Measurements from ENCODE around the gene LRRC4C.

The LRRC4C gene

DNA sequence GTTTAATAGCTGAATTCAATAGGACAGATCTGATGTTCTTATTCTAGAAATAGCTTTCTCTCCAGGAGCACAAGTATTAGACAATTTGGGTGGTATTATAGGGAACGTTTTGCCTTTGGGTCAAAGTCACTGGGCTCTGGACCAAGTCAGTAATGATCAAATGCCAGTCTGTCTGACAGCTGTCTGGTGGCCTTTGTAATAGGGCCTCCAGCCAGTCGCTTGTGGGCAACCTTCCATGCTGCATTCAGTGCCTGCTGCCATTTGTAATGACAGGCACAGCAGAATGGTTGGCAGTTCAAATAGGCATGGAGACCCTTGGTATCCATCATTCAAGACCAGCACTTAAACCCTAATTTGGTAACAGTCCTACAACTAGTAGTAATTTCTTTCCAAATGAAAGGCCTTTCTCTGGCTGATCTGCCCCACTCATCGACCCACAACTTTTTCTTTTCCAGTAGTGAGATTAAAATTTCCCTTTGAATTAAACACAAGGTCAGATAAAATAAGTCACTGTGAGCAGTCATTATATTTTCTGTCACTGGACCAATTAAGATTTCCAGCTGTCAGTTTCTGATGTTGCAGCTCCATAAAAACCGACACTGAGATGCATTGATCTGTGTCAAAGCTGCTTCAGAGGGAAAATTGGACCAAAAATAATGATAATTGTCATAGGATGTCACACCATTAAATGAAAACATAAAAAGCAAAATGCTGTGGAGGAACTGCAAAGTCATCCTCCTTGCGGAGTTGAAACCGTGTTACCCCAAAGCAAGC lies 1038.1 kb downstream of the LRRC4C start:
- Histone ChIP-seq H3K27me3 (ENCODE audit: insufficient read depth, low read length) (no peaks in the 10 kb centered on the region), H3K9me3 (ENCODE audit: low read length) (no peaks in the 10 kb centered on the region), H3K36me3 (ENCODE audit: insufficient read depth, low read length) (no peaks in the 10 kb centered on the region), H2AFZ (ENCODE audit: low read length) (no peak overlapping the region), H3K79me2 (ENCODE audit: insufficient read depth, low read length) (no peaks in the 10 kb centered on the region), H3K9ac (ENCODE audit: low read length) (no peak overlapping the region), H3K9me2 (ENCODE audit: low read depth, low read length) (no peaks in the 10 kb centered on the region), H3K27ac (ENCODE audit: low read depth, low read length, poor library complexity, severe bottlenecking) (no peak overlapping the region), H3K4me2 (ENCODE audit: low read length) (no peak overlapping the region), H4K20me1 (ENCODE audit: insufficient read depth, low read length) (no peaks in the 10 kb centered on the region), H3K4me3 (ENCODE audit: low read depth, low read length, poor library complexity, severe bottlenecking) (no peak overlapping the region), H3F3A (ENCODE audit: insufficient read depth, low read length) (no peaks in the 10 kb centered on the region), H3K4me1 (ENCODE audit: insufficient read depth, low read length, severe bottlenecking) (no peaks in the 10 kb centered on the region)
- no peak for TF ChIP-seq EZH2 (IDR thresholded peaks at IDR 0.05; ENCODE audit: borderline replicate concordance, low read length)
- TF ChIP-seq, protein P1, sequence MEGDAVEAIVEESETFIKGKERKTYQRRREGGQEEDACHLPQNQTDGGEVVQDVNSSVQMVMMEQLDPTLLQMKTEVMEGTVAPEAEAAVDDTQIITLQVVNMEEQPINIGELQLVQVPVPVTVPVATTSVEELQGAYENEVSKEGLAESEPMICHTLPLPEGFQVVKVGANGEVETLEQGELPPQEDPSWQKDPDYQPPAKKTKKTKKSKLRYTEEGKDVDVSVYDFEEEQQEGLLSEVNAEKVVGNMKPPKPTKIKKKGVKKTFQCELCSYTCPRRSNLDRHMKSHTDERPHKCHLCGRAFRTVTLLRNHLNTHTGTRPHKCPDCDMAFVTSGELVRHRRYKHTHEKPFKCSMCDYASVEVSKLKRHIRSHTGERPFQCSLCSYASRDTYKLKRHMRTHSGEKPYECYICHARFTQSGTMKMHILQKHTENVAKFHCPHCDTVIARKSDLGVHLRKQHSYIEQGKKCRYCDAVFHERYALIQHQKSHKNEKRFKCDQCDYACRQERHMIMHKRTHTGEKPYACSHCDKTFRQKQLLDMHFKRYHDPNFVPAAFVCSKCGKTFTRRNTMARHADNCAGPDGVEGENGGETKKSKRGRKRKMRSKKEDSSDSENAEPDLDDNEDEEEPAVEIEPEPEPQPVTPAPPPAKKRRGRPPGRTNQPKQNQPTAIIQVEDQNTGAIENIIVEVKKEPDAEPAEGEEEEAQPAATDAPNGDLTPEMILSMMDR (IDR thresholded peaks at IDR 0.05; ENCODE audit: low read length), result no peak

DNA sequence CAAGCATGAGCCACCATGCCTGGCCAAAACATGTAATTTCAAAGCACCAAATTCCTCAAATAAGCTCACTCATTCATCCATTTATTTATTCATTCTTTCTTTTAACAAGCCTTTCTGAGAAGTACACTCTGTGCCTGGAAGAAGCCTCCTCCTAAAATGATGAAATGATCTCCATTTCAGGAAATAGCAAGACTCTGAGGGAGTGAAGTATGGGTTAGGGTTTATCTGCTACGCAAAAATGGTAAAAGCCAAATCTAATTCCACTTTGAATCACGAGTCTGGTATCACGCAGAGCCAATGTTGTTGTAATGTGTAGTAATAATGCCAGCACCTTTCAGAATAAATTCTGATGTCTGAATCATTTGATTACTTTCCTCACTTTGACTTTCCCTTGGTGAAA lies 1041.8 kb downstream of the LRRC4C start:
- Histone ChIP-seq H3K4me2 (ENCODE audit: low read length) (no peak overlapping the region), H3F3A (ENCODE audit: insufficient read depth, low read length) (no peaks in the 10 kb centered on the region), H3K9me3 (ENCODE audit: low read length) (no peaks in the 10 kb centered on the region), H3K27me3 (ENCODE audit: insufficient read depth, low read length) (no peaks in the 10 kb centered on the region), H3K9me2 (ENCODE audit: low read depth, low read length) (no peaks in the 10 kb centered on the region), H2AFZ (ENCODE audit: low read length) (no peak overlapping the region), H4K20me1 (ENCODE audit: insufficient read depth, low read length) (no peaks in the 10 kb centered on the region), H3K4me1 (ENCODE audit: insufficient read depth, low read length, severe bottlenecking) (no peaks in the 10 kb centered on the region), H3K36me3 (ENCODE audit: insufficient read depth, low read length) (no peaks in the 10 kb centered on the region), H3K27ac (ENCODE audit: low read depth, low read length, poor library complexity, severe bottlenecking) (no peak overlapping the region), H3K9ac (ENCODE audit: low read length) (no peak overlapping the region), H3K79me2 (ENCODE audit: insufficient read depth, low read length) (no peaks in the 10 kb centered on the region), H3K4me3 (ENCODE audit: low read depth, low read length, poor library complexity, severe bottlenecking) (no peak overlapping the region)
- no peak for TF ChIP-seq EZH2 (IDR thresholded peaks at IDR 0.05; ENCODE audit: borderline replicate concordance, low read length)
- TF ChIP-seq, protein P1 (IDR thresholded peaks at IDR 0.05; ENCODE audit: low read length), result no peak

DNA sequence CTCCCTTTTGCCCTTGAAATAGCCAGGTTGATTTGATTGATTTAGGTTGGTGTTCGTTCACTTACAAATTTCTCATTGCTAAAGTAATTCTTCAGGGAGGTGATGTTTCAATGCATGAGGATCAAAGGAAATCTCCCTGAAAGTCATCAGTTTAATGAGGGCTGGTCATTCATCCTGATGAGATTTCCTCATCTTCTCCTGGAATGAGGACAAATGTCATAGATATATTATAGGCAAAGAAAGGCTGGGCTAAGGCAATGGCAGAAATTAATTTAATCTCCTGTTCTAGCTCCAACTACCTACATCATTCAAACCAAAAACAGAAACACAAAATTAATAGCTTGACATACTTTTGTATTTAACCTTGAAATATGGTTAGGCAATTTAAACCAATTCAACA lies 1052.1 kb downstream of the LRRC4C start:
- Histone ChIP-seq H2AFZ (ENCODE audit: low read length) (no peak overlapping the region), H3K9me3 (ENCODE audit: low read length) (no peaks in the 10 kb centered on the region), H3K4me2 (ENCODE audit: low read length) (no peak overlapping the region), H3K27ac (ENCODE audit: low read depth, low read length, poor library complexity, severe bottlenecking) (no peak overlapping the region), H3K9ac (ENCODE audit: low read length) (no peak overlapping the region), H3K4me1 (ENCODE audit: insufficient read depth, low read length, severe bottlenecking) (no peaks in the 10 kb centered on the region), H3K4me3 (ENCODE audit: low read depth, low read length, poor library complexity, severe bottlenecking) (no peak overlapping the region), H3K9me2 (ENCODE audit: low read depth, low read length) (no peaks in the 10 kb centered on the region), H3F3A (ENCODE audit: insufficient read depth, low read length) (no peaks in the 10 kb centered on the region), H3K27me3 (ENCODE audit: insufficient read depth, low read length) (no peaks in the 10 kb centered on the region), H3K79me2 (ENCODE audit: insufficient read depth, low read length) (no peaks in the 10 kb centered on the region), H4K20me1 (ENCODE audit: insufficient read depth, low read length) (no peaks in the 10 kb centered on the region), H3K36me3 (ENCODE audit: insufficient read depth, low read length) (no peaks in the 10 kb centered on the region)
- TF ChIP-seq, protein P1 (IDR thresholded peaks at IDR 0.05; ENCODE audit: low read length), result no peak
- TF ChIP-seq EZH2 (IDR thresholded peaks at IDR 0.05; ENCODE audit: borderline replicate concordance, low read length), result no peak

All from OCI-LY1 (cell line).